Muscle layer of colon (tissue), 2 donors: ENCODE results near the gene TEPSIN.

Source experiments
- H3K27ac ChIP-seq: one replicate; pipeline ENCODE4 v1.7.0; 2013; ENCODE audit warnings: low read depth, mild to moderate bottlenecking, low read length, moderate library complexity
- H3K27me3 ChIP-seq, 2 donors: one replicate each; pipeline ENCODE4 v1.7.0; 2013; ENCODE audit warnings: low read length in 2 of 2, mild to moderate bottlenecking in 2 of 2; ENCODE audit not compliant: insufficient read depth in 2 of 2, control insufficient read depth in 1 of 2
- H3K36me3 ChIP-seq: one replicate; pipeline ENCODE4 v1.7.0; 2013; ENCODE audit warnings: mild to moderate bottlenecking, low read length; ENCODE audit not compliant: insufficient read depth
- H3K4me1 ChIP-seq: one replicate; pipeline ENCODE4 v1.7.0; 2013; ENCODE audit warnings: mild to moderate bottlenecking, low read length; ENCODE audit not compliant: insufficient read depth
- H3K4me3 ChIP-seq, 2 donors: one replicate each; pipeline ENCODE4 v1.7.0; 2013; ENCODE audit warnings: low read length in 2 of 2, low read depth in 1 of 2, mild to moderate bottlenecking in 1 of 2, moderate library complexity in 1 of 2
- H3K9ac ChIP-seq: one replicate; pipeline ENCODE4 v1.7.0; 2013; ENCODE audit warnings: low read length
- H3K9me3 ChIP-seq: one replicate; pipeline ENCODE4 v1.7.0; 2013; ENCODE audit warnings: mild to moderate bottlenecking, low read length
- donor health status: abdominal sarcoma.
- donor health status: Adenocarcinoma of cecum.

Gene TEPSIN

GRCh38 chr17:81240761-81241160 is 1.9 kb upstream of the TEPSIN start:
- Histone ChIP-seq H3K27me3 (no peaks in the 10 kb centered on the region), H3K4me1 (peaks cover 31% of the 10 kb centered on the region), H3K9ac (no peak overlapping the region), H3K9me3 (no peaks in the 10 kb centered on the region), H3K4me3 (no peak overlapping the region), H3K27ac (no peak overlapping the region), H3K36me3 (no peaks in the 10 kb centered on the region)

GRCh38 chr17:81239714-81240555 is 1.1 kb upstream of the TEPSIN start:
- Histone ChIP-seq H3K27me3 (no peaks in the 10 kb centered on the region), H3K36me3 (no peaks in the 10 kb centered on the region), H3K4me3 (peak overlapping the region; percentile 70 to 77), H3K27ac (peak overlapping the region; percentile 74), H3K9ac (peak overlapping the region; percentile 78), H3K9me3 (no peaks in the 10 kb centered on the region), H3K4me1 (peaks cover 31% of the 10 kb centered on the region)

GRCh38 chr17:81238490-81238814 is 403 bp downstream of the TEPSIN start:
- peak overlapping the region; percentile 49 for H3K9ac ChIP-seq
- no peaks in the 10 kb centered on the region for H3K27me3 ChIP-seq
- peak overlapping the region; percentile 71 for H3K27ac ChIP-seq
- no peaks in the 10 kb centered on the region for H3K9me3 ChIP-seq
- H3K4me1 ChIP-seq = peaks cover 31% of the 10 kb centered on the region
- peak overlapping the region; percentile 77 to 91 for H3K4me3 ChIP-seq
- no peaks in the 10 kb centered on the region for H3K36me3 ChIP-seq

GRCh38 chr17:81237591-81238489 is 1.0 kb downstream of the TEPSIN start:
- Histone ChIP-seq H3K36me3 (no peaks in the 10 kb centered on the region), H3K27ac (no peak overlapping the region), H3K9ac (peak overlapping the region; percentile 49), H3K27me3 (no peaks in the 10 kb centered on the region), H3K4me1 (peaks cover 31% of the 10 kb centered on the region), H3K4me3 (peak overlapping the region; percentile 77 to 91), H3K9me3 (no peaks in the 10 kb centered on the region)

- H3K36me3 ChIP-seq = no peaks in the 10 kb centered on the region
- no peaks in the 10 kb centered on the region for H3K27me3 ChIP-seq
- H3K9ac ChIP-seq = no peak overlapping the region
- H3K4me1 ChIP-seq = peaks cover 31% of the 10 kb centered on the region
- no peaks in the 10 kb centered on the region for H3K9me3 ChIP-seq
- H3K27ac ChIP-seq = no peak overlapping the region
- no peak overlapping the region for H3K4me3 ChIP-seq
Observed at GRCh38 chr17:81236784-81237183, 2.1 kb downstream of the TEPSIN start.

DNA sequence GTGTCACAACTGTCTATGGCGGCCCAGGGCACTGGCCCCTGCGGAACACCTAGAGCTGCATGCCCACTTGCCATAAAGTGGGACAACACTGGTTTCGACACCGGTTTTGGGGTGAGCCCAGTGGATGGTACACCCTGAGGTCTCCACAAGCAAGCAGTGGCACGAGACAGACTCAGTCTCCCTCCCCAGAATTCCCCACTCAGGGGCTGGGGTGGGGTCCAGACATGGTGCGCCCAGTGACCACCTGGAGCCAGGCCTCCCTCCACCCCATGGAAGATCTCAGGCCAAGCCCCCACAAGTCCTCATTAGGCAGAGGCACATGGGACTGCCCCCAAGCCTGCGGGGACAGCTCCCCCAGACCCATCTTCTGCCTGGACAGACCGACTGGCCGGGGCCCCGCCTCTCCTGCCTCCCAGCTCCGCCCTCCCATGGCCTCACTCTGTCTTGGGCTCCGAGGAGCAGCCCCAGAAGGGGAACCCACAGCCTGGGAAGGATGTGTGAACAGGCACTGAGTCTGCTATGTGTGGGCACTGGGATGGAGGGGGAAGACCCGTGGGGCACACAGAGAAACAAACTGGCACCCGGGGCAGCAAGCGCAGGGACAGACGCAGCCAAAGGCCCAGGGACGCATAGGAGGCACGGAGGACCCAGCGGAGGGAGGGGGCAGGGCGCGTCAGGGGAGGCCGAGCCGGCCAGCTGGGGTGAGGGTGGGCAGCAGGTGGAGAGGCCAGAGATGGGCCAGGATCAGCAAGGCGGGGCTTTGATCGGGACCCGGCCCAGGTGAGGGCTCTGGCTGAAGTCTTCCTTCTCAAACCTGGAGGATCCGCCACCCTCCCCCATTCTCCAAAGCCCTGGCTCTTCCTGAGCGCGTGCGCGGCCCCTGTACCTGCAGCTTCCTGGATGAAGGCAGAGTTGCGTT is 2.8 kb downstream of the TEPSIN start:
- H3K9me3 ChIP-seq = no peaks in the 10 kb centered on the region

GRCh38 chr17:81234940-81235821 is 3.7 kb downstream of the TEPSIN start:
- H3K4me3 ChIP-seq = no peak overlapping the region
- H3K4me1 ChIP-seq = peaks cover 22% of the 10 kb centered on the region
- H3K9ac ChIP-seq = no peak overlapping the region
- no peak overlapping the region for H3K27ac ChIP-seq
- H3K9me3 ChIP-seq = no peaks in the 10 kb centered on the region
- peaks cover 5% of the 10 kb centered on the region for H3K36me3 ChIP-seq
- H3K27me3 ChIP-seq = no peaks in the 10 kb centered on the region

More for the DNA sequence above, 2.8 kb downstream of the TEPSIN start:
- Histone ChIP-seq H3K4me3 (no peak overlapping the region), H3K4me1 (peaks cover 31% of the 10 kb centered on the region), H3K36me3 (peaks cover 2% of the 10 kb centered on the region), H3K27ac (no peak overlapping the region), H3K9ac (no peak overlapping the region), H3K27me3 (no peaks in the 10 kb centered on the region)

- Histone ChIP-seq H3K27me3 (no peaks in the 10 kb centered on the region), H3K9me3 (no peaks in the 10 kb centered on the region), H3K27ac (no peak overlapping the region), H3K9ac (no peak overlapping the region), H3K4me3 (no peak overlapping the region), H3K4me1 (peaks cover 17% of the 10 kb centered on the region), H3K36me3 (peaks cover 12% of the 10 kb centered on the region)
Observed at GRCh38 chr17:81234506-81234855, 4.4 kb downstream of the TEPSIN start.

DNA sequence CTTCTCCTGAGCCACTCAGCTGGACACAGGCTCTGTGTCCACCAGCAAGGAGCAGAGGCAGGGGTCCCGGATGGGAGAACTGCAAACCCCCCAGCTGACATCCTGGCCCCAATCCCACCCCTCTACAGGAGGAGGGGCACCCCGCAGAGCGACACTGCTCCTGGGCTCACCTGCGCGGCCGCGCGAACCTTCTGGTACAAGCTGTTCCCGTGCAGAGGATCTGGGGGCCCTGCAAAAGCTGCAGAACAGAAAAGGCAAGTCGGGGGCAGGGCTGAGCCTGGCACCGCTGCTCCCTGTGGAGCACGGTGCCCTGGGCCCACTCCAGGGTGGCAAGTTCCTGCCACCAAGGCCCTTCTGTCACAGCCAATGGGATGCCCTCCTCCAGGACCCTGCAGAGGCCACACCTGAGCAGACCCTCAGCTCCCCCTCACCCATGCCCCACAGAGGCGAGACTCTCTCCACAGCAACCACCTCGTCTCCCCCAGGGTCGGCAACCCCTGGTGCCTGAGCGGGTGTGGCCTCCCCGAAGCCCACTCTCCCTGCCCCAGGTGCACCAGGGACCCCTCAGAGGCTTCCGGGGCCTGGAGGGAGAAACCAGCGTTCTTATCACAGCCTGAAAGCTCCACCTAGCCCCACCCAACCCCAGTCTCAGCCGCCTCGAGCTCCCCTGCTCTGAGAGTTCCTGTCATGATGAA is 4.9 kb downstream of the TEPSIN start:
- Histone ChIP-seq H3K4me3 (no peak overlapping the region), H3K36me3 (peaks cover 13% of the 10 kb centered on the region), H3K9ac (no peak overlapping the region), H3K27ac (no peak overlapping the region), H3K4me1 (peaks cover 17% of the 10 kb centered on the region), H3K27me3 (no peaks in the 10 kb centered on the region), H3K9me3 (no peaks in the 10 kb centered on the region)

GRCh38 chr17:81233316-81233715 is 5.5 kb downstream of the TEPSIN start:
- Histone ChIP-seq H3K27ac (no peak overlapping the region), H3K36me3 (peaks cover 13% of the 10 kb centered on the region), H3K9ac (no peak overlapping the region), H3K27me3 (no peaks in the 10 kb centered on the region), H3K9me3 (no peaks in the 10 kb centered on the region), H3K4me1 (peaks cover 16% of the 10 kb centered on the region), H3K4me3 (no peak overlapping the region)
